ENCODE measurements around the gene TTBK2.

GRCh38 chr15:42929306-42929848 lies 8.8 kb upstream of the TTBK2 start:
- no peak for TF ChIP-seq NR2C1 (IDR thresholded peaks at IDR 0.05)
- no peak for TF ChIP-seq ZBTB4 (CRISPR knock-in tag; IDR thresholded peaks at IDR 0.05)
- no peak for TF ChIP-seq RAD21 (IDR thresholded peaks at IDR 0.05; ENCODE audit: insufficient read depth, low read depth, low read length)
- no peak for TF ChIP-seq REST (IDR thresholded peaks at IDR 0.05; ENCODE audit: low read depth, low read length)
- TF ChIP-seq CTCF (IDR thresholded peaks at IDR 0.05 in 2 of 3, conservative IDR thresholded peaks at IDR 0.05 in 1 of 3; ENCODE audit: control insufficient read depth in 2 of 3, extremely low read depth in 1 of 3, insufficient read depth in 1 of 3, low read depth in 3 of 3, low read length in 3 of 3), result no peak
- TF ChIP-seq SP1 (IDR thresholded peaks at IDR 0.05; ENCODE audit: low read depth, low read length), result no peak
- TF ChIP-seq BCL3 (IDR thresholded peaks at IDR 0.05; ENCODE audit: borderline replicate concordance, insufficient read depth, low read depth, low read length, poor library complexity, severe bottlenecking), result no peak
